Gastroesophageal sphincter (tissue), 4 donors: ENCODE data around the gene FUT3. TPM values are rescaled to one million over a fixed set of nuclear protein-coding genes. Genes with fewer than 3 reads are reported as not detected.
A peak's percentile ranks its signal among the peaks of the same experiment; 100 is the strongest.
"Not testable (repeated sequence)": the region's sequence is repeated elsewhere in the genome, so short reads cannot be mapped to it uniquely, and the experiment has no call there.

ENCODE experiments used
- ATAC-seq: fragments of 150-250 bp; one replicate; pipeline ENCODE4 v1.9.1; 2016; ENCODE audit warnings: mild to moderate bottlenecking, moderate library complexity
- H3K27ac ChIP-seq, 4 donors: fragments of 200-600 bp; sonication (generic) in 3 of 4; 1 replicate in 3 of 4; 2 replicates in 1 of 4; pipeline ENCODE4 v1.5.1; 2016 to 2019
- H3K27me3 ChIP-seq: fragments of 200-600 bp; sonication (generic); one replicate; pipeline ENCODE4 v1.5.1; 2019
- H3K36me3 ChIP-seq, 2 donors: fragments of 200-600 bp; sonication (generic); one replicate each; pipeline ENCODE4 v1.5.1; 2019; ENCODE audit warnings: control low read depth in 1 of 2
- H3K4me1 ChIP-seq, 3 donors: fragments of 200-600 bp; sonication (generic); 1 replicate in 2 of 3; 2 replicates in 1 of 3; pipeline ENCODE4 v1.5.1; 2016 to 2019; ENCODE audit warnings: control low read depth in 2 of 3
- H3K4me3 ChIP-seq, 2 donors: fragments of 200-600 bp; sonication (generic); one replicate each; pipeline ENCODE4 v1.5.1; 2019; ENCODE audit warnings: mild to moderate bottlenecking in 1 of 2, moderate library complexity in 1 of 2
- H3K9me3 ChIP-seq, 3 donors: fragments of 200-600 bp; sonication (generic); one replicate each; pipeline ENCODE4 v1.5.1; 2017 to 2019; ENCODE audit warnings: control low read depth in 2 of 3
- CTCF ChIP-seq, 4 experiments: fragments of 200-600 bp in 2 of 4; fragments of 450-650 bp in 2 of 4; sonication (generic) in 1 of 4; IDR thresholded peaks; one replicate each; pipeline ENCODE4 v1.5.1; 2017 to 2019; ENCODE audit warnings: antibody characterized with exemption in 4 of 4, mild to moderate bottlenecking in 2 of 4, moderate library complexity in 2 of 4
- EP300 ChIP-seq: sonication (generic); formaldehyde crosslinking; IDR thresholded peaks from one replicate; pipeline ENCODE4 v1.6.1; 2017; ENCODE audit warnings: antibody characterized with exemption, mild to moderate bottlenecking
- POLR2A ChIP-seq, 2 donors: fragments of 450-650 bp; IDR thresholded peaks; one replicate each; pipeline ENCODE4 v1.6.1; 2017; ENCODE audit warnings: antibody characterized with exemption in 2 of 2, mild to moderate bottlenecking in 2 of 2, moderate library complexity in 1 of 2
- POLR2AphosphoS5 ChIP-seq: sonication (generic); formaldehyde crosslinking; IDR thresholded peaks from one replicate; pipeline ENCODE4 v1.6.1; 2017; ENCODE audit warnings: antibody characterized with exemption
- WGBS, 2 donors: methylation state at CpG; one replicate each; pipeline ENCODE4 v1.1.5; 2018; ENCODE audit warnings: low coverage in 1 of 2; 5-methylcytosine and 5-hydroxymethylcytosine counted together
- total RNA-seq, 4 donors: library from RNA; depleted of rRNA; stranded (reverse); fragments of >200 nt; gene quantifications; one replicate each; pipeline ENCODE4 v1.1.0, GENCODE V29; 2016

Gene FUT3
- total RNA-seq, 4 donors from 2014 or later = 0.12 to 4.8 (median 4.5) TPM; not detected in 1

GRCh38 chr19:5891572-5891937 lies 40.3 kb upstream of the FUT3 start:
- WGBS, 2 donors = no CpG with 5 or more reads among the region's 4 CpGs
- peaks cover 16% of the 10 kb centered on the region for H3K27me3 ChIP-seq
- ATAC-seq = no peak
- H3K4me1 ChIP-seq = peaks cover 0 to 40% (median 20%) of the 10 kb centered on the region in 3 donors
- H3K36me3 ChIP-seq = peaks cover 0 to 29% of the 10 kb centered on the region in 2 donors
- H3K4me3 ChIP-seq = no peak overlapping the region
- no peak for TF ChIP-seq CTCF (IDR thresholded peaks at IDR 0.05)
- no peak for TF ChIP-seq EP300
- no peak for TF ChIP-seq POLR2AphosphoS5
- TF ChIP-seq POLR2A (IDR thresholded peaks at IDR 0.05) = no peak
- H3K27ac ChIP-seq = peak overlapping the region in 1 of 4 donors; percentile 64
- H3K9me3 ChIP-seq = no peaks in the 10 kb centered on the region

- no peak overlapping the region for H3K4me3 ChIP-seq
- H3K4me1 ChIP-seq = peaks cover 0 to 40% (median 20%) of the 10 kb centered on the region in 3 donors
- H3K27me3 ChIP-seq = peaks cover 16% of the 10 kb centered on the region
- 36 to 60% methylated on average over 1 to 9 of the region's 10 CpGs for WGBS, 2 donors
- peak overlapping the region in 3 of 4 donors; percentile 66 to 86 (median 83) for H3K27ac ChIP-seq
- no peaks in the 10 kb centered on the region for H3K9me3 ChIP-seq
- peaks cover 0 to 14% of the 10 kb centered on the region in 2 donors for H3K36me3 ChIP-seq
- no peak for ATAC-seq
- no peak for TF ChIP-seq POLR2AphosphoS5
- no peak for TF ChIP-seq EP300
- TF ChIP-seq CTCF (IDR thresholded peaks at IDR 0.05) = no peak
- no peak for TF ChIP-seq POLR2A (IDR thresholded peaks at IDR 0.05)
Measured at GRCh38 chr19:5890099-5890498, 38.9 kb upstream of the FUT3 start.

GRCh38 chr19:5889288-5889971 lies 38.2 kb upstream of the FUT3 start:
- peak overlapping the region in 3 of 4 donors; percentile 66 to 86 (median 83) for H3K27ac ChIP-seq
- WGBS, 2 donors = 41 to 45% methylated on average over 4 to 14 of the region's 17 CpGs

GRCh38 chr19:5884065-5884811 lies 33.0 kb upstream of the FUT3 start:
- H3K27me3 ChIP-seq, ATAC-seq, H3K36me3 ChIP-seq, H3K9me3 ChIP-seq, H3K4me3 ChIP-seq: not testable (repeated sequence)
- Histone ChIP-seq H3K4me1 (peaks cover 0 to 54% (median 12%) of the 10 kb centered on the region in 3 donors), H3K27ac (peak overlapping the region in 3 of 4 donors; percentile 78 to 88 (median 79))
- 57 to 62% methylated on average over 6 to 10 of the region's 11 CpGs for WGBS, 2 donors

More at GRCh38 chr19:5889288-5889971, 38.2 kb upstream of the FUT3 start:
- Histone ChIP-seq H3K4me3 (no peak overlapping the region), H3K4me1 (peaks cover 0 to 41% (median 20%) of the 10 kb centered on the region in 3 donors), H3K9me3 (no peaks in the 10 kb centered on the region), H3K36me3 (peaks cover 0 to 7% of the 10 kb centered on the region in 2 donors), H3K27me3 (peaks cover 16% of the 10 kb centered on the region)
- peak; percentile 38 for TF ChIP-seq POLR2AphosphoS5
- no peak for TF ChIP-seq CTCF (IDR thresholded peaks at IDR 0.05)
- no peak for TF ChIP-seq POLR2A (IDR thresholded peaks at IDR 0.05)
- TF ChIP-seq EP300 = no peak
- peak; percentile 78 for ATAC-seq

- not testable (repeated sequence) for H3K27me3 ChIP-seq, H3K36me3 ChIP-seq, ATAC-seq, H3K9me3 ChIP-seq, H3K4me3 ChIP-seq
- H3K27ac ChIP-seq = peak overlapping the region in 3 of 4 donors; percentile 78 to 88 (median 79)
- H3K4me1 ChIP-seq = peaks cover 0 to 61% (median 12%) of the 10 kb centered on the region in 3 donors
- 51 to 55% methylated on average over 9 to 10 of the region's 13 CpGs for WGBS, 2 donors
Measured at GRCh38 chr19:5883157-5883873, 32.1 kb upstream of the FUT3 start.
